ENCODE data around the gene PDSS2.

GRCh38 chr6:107125771-107126170, 333.6 kb downstream of the PDSS2 start:
- TF ChIP-seq EZH2 (IDR thresholded peaks at IDR 0.05) (no peak), CTCF (IDR thresholded peaks at IDR 0.05) (no peak)
